Erythroblast (primary cell): ENCODE data around the gene CRISP2.

Experiments
- GATA1 ChIP-seq: IDR thresholded peaks from 2 replicates; pipeline ENCODE4 v1.6.1; 2011; ENCODE audit warnings: low read depth, mild to moderate bottlenecking, control low read depth, low read length, moderate library complexity
- POLR2A ChIP-seq: IDR thresholded peaks from 2 replicates; pipeline ENCODE4 v1.6.1; 2011; ENCODE audit warnings: mild to moderate bottlenecking, low read length

DNA sequence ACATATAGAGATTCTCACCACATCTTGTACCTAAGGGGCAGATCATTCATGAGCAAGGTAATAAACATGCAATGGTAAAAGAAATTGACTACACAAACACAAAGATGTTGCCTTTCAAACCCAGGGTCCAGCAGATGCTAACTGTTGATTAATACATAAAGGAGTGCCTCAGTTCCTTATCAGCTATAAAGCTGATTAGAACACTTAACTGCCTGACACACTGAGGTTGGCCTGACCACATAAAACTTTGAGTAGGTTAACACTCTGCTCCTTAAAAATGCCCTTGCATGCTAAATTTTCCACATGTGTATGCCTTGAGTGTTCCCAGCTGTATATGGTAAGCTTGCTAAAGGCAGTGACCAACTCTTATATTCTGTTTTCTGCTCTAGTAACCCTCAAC, 14.9 kb downstream of the CRISP2 start:
- TF ChIP-seq POLR2A (no peak), GATA1 (no peak)
